HTR-8/SVneo (cell line): ENCODE results near the gene PCDHA5.
"Not testable (repeated sequence)": the region's sequence is repeated elsewhere in the genome, so short reads cannot be mapped to it uniquely, and the experiment has no call there.

Experiments used
- DNase-seq: peaks from one replicate; pipeline ENCODE4 v3.0.0; 2011; ENCODE audit warnings: low spot score, mixed read lengths; ENCODE audit not compliant: insufficient read length
- FAIRE-seq: peaks from 2 replicates; lab custom pipeline; 2011; peaks lifted over from hg19 to GRCh38; lab: Jason Lieb, UNC

PCDHA5 gene

DNA sequence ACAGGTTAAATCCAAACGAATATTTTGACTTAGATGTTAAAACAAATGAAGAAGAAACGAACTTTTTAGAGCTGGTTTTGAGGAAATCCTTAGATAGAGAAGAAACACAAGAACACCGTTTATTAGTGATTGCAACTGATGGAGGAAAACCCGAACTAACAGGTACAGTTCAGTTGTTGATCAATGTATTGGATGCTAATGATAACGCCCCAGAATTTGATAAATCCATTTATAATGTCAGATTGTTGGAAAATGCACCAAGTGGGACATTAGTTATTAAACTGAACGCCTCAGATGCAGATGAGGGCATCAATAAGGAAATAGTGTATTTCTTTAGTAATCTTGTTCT is 842 bp downstream of the PCDHA5 start:
- FAIRE-seq (no peak), DNase-seq (no peak)

DNA sequence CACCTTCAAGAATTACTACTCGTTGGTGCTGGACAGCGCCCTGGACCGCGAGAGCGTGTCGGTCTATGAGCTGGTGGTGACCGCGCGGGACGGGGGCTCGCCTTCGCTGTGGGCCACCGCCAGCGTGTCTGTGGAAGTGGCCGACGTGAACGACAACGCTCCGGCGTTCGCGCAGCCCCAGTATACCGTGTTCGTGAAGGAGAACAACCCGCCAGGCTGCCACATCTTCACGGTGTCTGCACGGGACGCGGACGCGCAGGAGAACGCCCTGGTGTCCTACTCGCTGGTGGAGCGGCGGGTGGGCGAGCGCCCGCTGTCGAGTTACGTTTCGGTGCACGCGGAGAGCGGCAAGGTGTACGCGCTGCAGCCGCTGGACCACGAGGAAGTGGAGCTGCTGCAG is 1.6 kb downstream of the PCDHA5 start:
- not testable (repeated sequence) for DNase-seq, FAIRE-seq

DNA sequence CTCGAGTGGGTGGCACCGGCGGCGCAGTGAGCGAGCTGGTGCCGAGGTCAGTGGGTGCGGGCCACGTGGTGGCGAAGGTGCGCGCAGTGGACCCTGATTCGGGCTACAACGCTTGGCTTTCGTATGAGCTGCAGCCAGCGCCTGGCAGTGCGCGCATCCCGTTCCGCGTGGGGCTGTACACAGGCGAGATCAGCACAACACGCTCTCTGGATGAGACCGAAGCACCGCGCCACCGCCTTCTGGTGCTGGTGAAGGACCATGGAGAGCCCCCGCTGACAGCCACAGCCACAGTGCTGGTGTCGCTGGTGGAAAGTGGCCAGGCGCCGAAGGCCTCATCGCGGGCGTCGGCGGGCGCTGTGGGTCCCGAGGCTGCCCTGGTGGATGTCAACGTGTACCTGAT is 2.1 kb downstream of the PCDHA5 start:
- DNase-seq (no peak), FAIRE-seq (no peak)

DNA sequence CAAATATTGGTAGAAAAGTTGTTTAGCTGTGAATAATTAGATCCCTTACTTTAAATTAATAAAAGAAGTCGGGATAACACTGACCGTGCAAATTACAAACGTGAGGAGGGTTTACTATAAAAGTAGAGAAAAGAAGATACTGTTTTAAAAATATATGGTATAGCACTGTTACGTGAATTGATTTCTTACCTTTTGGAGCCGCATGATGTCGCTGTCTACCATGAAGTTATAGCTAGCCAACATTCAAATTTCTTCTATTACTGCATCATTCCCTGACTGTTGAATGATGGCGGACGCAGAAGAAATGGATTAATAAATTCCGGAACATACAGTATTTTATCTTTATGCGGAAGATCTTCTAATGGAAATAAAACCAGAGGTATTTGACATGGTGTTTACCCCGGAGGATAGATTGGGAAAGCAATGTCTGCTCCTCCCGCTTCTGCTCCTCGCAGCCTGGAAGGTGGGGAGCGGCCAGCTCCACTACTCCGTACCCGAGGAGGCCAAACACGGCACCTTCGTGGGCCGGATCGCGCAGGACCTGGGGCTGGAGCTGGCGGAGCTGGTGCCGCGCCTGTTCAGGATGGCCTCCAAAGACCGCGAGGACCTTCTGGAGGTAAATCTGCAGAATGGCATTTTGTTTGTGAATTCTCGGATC is 6.4 kb downstream of the PCDHA5 start, which contains the start of gene PCDHA6:
Gene PCDHA6, plus strand, starts transcription at position 257 of the 658 bp plus-strand sequence. Its CDS starts 132 bp downstream, at position 389.
- DNase-seq, result peak; percentile 32
- FAIRE-seq, result no peak

DNA sequence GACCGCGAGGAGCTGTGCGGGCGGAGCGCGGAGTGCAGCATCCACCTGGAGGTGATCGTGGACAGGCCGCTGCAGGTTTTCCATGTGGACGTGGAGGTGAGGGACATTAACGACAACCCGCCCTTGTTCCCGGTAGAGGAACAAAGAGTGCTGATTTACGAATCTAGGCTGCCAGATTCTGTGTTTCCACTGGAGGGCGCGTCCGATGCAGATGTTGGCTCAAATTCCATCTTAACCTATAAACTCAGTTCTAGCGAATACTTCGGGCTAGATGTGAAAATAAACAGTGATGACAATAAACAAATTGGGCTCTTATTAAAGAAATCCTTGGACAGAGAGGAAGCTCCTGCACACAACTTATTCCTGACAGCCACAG is 6.9 kb downstream of the PCDHA5 start:
- DNase-seq (no peak), FAIRE-seq (peak; percentile 26)

DNA sequence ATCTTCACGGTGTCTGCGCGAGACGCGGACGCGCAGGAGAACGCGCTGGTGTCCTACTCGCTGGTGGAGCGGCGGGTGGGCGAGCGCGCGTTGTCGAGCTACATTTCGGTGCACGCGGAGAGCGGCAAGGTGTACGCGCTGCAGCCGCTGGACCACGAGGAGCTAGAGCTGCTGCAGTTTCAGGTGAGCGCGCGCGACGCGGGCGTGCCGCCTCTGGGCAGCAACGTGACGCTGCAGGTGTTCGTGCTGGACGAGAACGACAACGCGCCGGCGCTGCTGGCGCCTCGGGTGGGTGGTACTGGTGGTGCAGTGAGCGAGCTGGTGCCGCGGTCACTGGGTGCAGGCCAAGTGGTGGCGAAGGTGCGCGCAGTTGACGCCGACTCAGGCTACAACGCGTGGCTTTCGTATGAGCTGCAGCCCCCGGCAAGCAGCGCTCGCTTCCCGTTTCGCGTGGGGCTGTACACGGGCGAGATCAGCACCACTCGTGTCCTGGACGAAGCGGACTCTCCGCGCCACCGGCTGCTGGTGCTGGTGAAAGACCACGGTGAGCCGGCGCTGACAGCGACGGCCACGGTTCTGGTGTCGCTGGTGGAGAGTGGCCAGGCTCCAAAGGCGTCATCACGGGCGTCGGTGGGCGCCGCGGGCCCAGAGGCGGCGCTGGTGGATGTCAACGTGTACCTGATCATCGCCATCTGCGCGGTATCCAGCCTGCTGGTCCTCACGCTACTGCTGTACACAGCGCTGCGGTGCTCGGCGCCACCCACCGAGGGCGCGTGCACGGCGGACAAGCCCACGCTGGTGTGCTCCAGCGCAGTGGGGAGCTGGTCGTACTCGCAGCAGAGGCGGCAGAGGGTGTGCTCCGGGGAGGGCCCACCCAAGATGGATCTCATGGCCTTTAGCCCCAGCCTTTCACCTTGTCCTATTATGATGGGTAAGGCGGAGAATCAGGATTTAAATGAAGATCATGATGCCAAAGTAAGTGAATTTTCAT is 8.4 kb downstream of the PCDHA5 start:
- not testable (repeated sequence) for FAIRE-seq, DNase-seq

DNA sequence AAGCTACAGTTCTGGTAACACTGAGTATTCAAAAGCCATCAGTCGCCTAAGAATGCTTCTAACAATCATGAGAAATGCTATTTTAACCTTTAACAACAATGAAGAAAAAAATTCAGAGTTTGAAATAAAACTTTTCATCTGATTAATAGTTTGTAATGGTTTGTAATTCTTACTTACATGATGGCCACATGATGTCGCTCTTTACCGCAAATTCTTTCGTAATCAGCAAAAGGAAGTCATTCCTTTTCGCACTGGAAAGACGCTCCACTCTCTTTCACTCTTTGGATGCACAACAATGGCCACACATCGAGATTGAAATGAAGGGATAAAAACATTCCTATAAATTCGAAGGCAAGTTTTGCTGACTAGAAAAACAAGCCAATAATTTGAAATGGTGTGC is 12.6 kb downstream of the PCDHA5 start, which contains the start of gene PCDHA7:
Gene PCDHA7, plus strand, starts transcription at position 277 of the 400 bp plus-strand sequence. Its CDS starts 115 bp downstream, at position 392.
- no peak for FAIRE-seq
- DNase-seq, result no peak

DNA sequence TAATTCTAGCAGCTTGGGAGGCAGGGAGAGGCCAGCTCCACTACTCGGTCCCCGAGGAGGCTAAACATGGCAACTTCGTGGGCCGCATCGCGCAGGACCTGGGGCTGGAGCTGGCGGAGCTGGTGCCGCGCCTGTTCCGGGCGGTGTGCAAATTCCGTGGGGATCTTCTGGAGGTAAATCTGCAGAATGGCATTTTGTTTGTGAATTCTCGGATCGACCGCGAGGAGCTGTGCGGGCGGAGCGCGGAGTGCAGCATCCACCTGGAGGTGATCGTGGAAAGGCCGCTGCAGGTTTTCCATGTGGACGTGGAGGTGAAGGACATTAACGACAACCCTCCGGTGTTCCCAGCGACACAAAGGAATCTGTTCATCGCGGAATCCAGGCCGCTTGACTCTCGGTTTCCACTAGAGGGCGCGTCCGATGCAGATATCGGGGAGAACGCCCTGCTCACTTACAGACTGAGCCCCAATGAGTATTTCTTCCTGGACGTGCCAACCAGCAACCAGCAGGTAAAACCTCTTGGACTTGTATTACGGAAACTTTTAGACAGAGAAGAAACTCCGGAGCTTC is 13.1 kb downstream of the PCDHA5 start:
- FAIRE-seq, DNase-seq: not testable (repeated sequence)

DNA sequence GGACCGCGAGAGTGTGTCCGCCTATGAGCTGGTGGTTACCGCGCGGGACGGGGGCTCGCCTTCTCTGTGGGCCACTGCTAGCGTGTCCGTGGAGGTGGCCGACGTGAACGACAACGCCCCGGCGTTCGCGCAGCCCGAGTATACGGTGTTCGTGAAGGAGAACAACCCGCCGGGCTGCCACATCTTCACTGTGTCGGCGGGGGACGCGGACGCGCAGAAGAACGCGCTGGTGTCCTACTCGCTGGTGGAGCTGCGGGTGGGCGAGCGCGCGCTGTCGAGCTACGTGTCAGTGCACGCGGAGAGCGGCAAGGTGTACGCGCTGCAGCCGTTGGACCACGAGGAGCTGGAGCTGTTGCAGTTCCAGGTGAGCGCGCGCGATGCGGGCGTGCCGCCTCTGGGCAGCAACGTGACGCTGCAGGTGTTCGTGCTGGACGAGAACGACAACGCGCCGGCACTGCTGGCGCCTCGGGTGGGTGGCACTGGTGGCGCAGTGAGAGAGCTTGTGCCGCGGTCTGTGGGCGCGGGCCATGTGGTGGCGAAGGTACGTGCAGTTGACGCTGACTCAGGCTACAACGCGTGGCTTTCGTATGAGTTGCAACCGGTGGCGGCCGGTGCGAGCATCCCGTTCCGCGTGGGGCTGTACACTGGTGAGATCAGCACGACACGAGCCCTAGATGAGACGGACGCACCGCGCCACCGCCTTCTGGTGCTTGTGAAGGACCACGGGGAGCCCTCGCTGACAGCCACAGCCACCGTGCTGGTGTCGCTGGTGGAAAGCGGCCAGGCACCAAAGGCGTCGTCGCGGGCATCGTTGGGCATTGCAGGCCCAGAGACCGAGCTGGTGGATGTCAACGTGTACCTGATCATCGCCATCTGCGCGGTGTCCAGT is 14.5 kb downstream of the PCDHA5 start:
- FAIRE-seq (no peak), DNase-seq (no peak)

DNA sequence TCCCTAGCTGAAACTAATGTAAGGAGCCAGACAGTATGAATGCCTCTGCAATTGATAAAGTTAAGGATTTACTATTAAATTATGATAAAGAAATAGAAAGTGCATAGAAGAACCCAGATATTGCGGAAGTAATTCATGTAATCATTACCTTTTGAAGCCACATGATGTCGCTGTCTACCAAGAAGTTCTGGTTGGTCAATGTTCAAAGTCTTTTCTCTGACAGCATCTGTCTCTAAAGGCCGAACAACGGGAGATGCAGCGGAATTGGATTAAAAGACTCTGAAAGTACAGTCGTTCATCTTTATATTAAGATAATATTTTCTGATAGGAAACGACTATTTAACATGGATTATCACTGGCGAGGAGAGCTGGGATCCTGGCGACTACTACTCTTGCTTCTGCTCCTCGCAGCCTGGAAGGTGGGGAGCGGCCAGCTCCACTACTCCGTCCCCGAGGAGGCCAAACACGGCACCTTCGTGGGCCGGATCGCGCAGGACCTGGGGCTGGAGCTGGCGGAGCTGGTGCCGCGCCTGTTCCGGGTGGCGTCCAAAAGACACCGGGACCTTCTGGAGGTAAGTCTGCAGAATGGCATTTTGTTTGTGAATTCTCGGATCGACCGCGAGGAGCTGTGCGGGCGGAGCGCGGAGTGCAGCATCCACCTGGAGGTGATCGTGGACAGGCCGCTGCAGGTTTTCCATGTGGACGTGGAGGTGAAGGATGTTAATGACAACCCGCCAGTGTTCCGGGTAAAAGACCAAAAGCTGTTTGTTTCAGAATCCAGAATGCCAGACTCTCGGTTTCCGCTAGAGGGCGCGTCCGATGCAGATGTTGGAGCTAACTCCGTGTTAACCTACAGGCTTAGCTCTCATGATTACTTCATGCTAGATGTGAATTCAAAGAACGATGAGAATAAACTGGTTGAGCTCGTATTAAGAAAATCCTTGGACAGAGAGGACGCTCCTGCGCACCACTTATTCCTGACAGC is 19.9 kb downstream of the PCDHA5 start, which contains the start of gene PCDHA8:
Gene PCDHA8, plus strand, starts transcription at position 210 of the 985 bp plus-strand sequence. Its CDS starts 135 bp downstream, at position 345.
- DNase-seq (peak; percentile 43), FAIRE-seq (no peak)

DNA sequence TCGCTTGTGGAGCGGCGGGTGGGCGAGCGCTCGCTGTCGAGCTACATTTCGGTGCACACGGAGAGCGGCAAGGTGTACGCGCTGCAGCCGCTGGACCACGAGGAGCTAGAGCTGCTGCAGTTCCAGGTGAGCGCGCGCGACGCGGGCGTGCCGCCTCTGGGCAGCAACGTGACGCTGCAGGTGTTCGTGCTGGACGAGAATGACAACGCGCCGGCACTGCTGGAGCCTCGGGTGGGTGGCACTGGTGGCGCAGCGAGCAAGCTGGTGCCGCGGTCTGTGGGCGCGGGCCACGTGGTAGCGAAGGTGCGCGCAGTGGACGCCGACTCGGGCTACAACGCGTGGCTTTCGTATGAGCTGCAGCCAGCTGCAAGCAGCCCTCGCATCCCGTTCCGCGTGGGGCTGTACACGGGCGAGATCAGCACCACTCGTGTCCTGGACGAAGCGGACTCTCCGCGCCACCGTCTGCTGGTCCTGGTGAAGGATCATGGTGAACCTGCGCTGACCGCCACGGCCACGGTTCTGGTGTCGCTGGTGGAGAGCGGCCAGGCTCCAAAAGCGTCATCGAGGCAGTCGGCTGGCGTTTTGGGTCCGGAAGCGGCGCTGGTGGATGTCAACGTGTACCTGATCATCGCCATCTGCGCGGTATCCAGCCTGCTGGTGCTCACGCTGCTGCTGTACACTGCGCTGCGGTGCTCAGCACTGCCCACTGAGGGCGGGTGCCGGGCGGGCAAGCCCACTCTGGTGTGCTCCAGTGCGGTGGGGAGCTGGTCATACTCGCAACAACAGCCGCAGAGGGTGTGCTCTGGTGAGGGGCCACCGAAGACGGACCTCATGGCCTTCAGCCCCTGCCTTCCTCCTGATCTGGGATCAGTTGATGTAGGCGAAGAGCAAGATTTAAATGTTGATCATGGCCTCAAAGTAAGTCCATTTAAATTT is 21.7 kb downstream of the PCDHA5 start:
- DNase-seq, result no peak
- FAIRE-seq, result no peak

DNA sequence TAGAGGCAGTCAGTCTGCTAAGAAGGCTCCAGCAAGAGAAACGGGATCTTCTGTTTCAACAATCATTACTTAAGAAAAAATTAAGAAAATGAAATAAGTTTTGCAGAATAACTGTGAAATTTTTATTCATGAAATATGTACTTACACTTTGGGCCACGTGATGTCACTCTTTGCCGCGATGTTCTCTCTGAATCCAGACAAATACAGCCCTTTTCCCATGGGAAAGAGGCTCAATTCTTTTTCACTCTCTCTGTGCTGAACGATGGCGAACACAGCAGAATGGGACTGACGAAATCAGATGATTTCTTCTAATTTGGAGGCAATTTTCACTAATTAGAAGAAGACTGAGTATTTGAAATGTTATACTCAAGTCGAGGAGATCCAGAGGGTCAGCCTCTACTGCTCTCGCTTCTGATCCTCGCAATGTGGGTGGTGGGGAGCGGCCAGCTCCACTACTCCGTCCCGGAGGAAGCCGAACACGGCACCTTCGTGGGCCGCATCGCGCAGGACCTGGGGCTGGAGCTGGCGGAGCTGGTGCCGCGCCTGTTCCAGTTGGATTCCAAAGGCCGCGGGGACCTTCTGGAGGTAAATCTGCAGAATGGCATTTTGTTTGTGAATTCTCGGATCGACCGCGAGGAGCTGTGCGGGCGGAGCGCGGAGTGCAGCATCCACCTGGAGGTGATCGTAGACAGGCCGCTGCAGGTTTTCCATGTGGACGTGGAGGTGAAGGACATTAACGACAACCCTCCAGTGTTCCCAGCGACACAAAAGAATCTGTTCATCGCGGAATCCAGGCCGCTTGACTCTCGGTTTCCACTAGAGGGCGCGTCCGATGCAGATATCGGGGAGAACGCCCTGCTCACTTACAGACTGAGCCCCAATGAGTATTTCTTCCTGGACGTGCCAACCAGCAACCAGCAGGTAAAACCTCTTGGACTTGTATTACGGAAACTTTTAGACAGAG is 27.0 kb downstream of the PCDHA5 start, which contains the start of gene PCDHA9:
Gene PCDHA9, plus strand, starts transcription at position 244 of the 964 bp plus-strand sequence. Its CDS starts 114 bp downstream, at position 358.
- FAIRE-seq, DNase-seq: not testable (repeated sequence)

DNA sequence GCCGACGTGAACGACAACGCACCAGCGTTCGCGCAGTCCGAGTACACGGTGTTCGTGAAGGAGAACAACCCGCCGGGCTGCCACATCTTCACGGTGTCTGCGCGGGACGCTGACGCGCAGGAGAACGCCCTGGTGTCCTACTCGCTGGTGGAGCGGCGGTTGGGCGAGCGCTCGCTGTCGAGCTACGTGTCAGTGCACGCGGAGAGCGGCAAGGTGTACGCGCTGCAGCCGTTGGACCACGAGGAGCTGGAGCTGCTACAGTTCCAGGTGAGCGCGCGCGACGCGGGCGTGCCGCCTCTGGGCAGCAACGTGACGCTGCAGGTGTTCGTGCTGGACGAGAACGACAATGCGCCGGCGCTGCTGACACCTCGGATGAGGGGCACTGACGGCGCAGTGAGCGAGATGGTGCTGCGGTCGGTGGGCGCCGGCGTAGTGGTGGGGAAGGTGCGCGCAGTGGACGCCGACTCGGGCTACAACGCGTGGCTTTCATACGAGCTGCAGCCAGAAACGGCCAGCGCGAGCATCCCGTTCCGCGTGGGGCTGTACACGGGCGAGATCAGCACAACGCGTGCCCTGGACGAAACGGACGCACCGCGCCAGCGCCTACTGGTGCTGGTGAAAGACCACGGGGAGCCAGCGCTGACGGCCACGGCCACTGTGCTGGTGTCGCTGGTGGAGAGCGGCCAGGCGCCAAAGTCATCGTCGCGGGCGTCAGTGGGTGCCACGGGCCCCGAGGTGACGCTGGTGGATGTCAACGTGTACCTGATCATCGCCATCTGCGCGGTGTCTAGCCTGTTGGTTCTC is 28.6 kb downstream of the PCDHA5 start:
- not testable (repeated sequence) for FAIRE-seq

DNA sequence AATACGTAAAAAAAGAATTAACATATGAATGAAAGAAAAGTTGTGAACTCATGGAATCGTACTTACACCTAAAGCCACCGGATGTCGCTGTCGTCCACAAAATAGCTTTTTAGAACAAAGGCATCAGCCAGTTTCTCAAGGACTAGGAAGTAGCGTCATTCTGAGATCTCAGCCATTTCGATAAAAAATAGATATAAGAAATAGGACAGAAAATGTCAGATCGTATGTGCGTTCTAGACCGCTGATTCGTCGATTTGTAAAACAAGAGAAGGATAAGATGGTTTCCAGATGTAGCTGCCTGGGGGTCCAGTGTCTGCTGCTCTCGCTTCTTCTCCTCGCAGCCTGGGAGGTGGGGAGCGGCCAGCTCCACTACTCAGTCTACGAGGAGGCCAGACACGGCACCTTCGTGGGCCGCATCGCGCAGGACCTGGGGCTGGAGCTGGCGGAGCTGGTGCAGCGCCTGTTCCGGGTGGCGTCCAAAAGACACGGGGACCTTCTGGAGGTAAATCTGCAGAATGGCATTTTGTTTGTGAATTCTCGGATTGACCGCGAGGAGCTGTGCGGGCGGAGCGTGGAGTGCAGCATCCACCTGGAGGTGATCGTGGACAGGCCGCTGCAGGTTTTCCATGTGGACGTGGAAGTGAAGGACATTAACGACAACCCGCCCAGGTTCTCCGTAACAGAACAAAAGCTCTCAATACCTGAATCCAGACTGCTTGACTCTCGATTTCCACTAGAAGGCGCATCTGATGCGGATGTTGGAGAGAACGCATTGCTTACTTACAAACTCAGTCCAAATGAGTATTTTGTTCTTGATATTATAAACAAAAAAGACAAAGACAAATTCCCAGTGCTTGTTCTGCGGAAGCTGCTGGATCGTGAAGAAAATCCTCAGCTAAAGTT is 34.6 kb downstream of the PCDHA5 start, which contains the start of gene PCDHA10:
Gene PCDHA10, plus strand, starts transcription at position 126 of the 903 bp plus-strand sequence. Its CDS starts 152 bp downstream, at position 278.
- FAIRE-seq, result no peak
- DNase-seq, result no peak

More for the DNA sequence above, 28.6 kb downstream of the PCDHA5 start:
- DNase-seq, result not testable (repeated sequence)
